GM12865 (cell line): ENCODE results near the gene SEC62.

Experiments
- DNase-seq: peaks from one replicate; pipeline ENCODE4 v3.0.0; 2010; ENCODE audit warnings: low read depth
- H3K4me3 ChIP-seq: 2 replicates; pipeline ENCODE4 v1.5.1; 2011; ENCODE audit warnings: mild to moderate bottlenecking, low read depth, low read length, control low read depth
- TF ChIP-seq, protein P1 (sequence below): IDR thresholded peaks from 2 replicates; pipeline ENCODE4 v1.5.1; 2011; ENCODE audit warnings: low read length, control low read depth, low read depth, inconsistent platforms; ENCODE audit not compliant: insufficient read depth; ENCODE audit errors: missing control alignments

The SEC62 gene

DNA sequence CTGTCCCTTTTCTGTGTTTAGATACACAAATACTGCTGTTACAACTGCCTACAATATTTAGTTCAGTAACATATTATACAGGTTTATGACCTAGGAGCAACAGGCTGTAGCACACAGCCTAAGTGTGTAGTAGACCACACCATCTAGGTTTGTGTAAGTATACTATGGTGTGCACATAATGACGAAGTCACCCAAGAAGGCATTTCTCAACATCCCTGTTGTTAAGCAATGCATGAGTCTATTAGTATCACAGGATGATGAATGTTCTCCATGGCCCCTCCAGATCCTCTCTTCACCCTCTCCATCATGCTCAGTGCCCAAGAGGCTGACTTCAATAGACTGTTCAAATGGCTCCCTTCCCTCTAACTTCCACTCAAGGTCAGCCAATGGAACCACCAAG lies 14.6 kb upstream of the SEC62 start:
- no peak overlapping the region for H3K4me3 ChIP-seq
- DNase-seq, result no peak

DNA sequence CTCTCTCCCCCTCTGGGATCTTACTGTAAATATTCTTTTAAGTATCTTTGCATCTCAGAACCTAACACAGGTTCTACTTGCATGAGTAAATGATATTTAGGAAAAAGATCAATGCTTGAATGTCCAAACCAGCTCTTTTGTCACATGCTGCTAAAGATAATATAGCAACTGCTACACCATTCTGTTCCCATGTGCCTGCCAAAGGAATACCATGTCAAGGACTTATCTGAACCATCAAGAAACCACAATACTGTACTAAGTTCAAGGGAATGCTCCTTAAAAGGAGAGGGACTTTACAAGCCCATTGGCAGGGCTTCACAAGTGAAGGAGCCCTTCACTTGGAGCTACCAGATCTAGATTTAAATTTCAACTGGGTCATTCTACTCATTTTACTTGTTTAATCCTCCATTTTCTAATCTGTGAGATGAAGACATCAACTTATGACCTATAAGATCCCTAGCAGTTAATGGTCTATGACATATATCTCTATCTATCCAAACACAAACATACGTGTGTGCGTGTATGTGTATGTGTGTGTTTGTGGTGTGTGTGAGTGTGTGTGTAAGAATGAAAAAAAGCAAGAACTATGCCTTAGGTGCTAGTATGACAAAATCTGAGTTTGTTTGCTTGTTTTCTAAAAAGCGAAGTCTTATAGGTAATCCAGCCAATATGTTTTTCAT lies 13.0 kb upstream of the SEC62 start:
- H3K4me3 ChIP-seq, result peak overlapping the region; percentile 23; the same call in 1 of the 2 replicates

More for the DNA sequence above, 14.6 kb upstream of the SEC62 start:
- TF ChIP-seq, protein P1, sequence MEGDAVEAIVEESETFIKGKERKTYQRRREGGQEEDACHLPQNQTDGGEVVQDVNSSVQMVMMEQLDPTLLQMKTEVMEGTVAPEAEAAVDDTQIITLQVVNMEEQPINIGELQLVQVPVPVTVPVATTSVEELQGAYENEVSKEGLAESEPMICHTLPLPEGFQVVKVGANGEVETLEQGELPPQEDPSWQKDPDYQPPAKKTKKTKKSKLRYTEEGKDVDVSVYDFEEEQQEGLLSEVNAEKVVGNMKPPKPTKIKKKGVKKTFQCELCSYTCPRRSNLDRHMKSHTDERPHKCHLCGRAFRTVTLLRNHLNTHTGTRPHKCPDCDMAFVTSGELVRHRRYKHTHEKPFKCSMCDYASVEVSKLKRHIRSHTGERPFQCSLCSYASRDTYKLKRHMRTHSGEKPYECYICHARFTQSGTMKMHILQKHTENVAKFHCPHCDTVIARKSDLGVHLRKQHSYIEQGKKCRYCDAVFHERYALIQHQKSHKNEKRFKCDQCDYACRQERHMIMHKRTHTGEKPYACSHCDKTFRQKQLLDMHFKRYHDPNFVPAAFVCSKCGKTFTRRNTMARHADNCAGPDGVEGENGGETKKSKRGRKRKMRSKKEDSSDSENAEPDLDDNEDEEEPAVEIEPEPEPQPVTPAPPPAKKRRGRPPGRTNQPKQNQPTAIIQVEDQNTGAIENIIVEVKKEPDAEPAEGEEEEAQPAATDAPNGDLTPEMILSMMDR, result no peak

DNA sequence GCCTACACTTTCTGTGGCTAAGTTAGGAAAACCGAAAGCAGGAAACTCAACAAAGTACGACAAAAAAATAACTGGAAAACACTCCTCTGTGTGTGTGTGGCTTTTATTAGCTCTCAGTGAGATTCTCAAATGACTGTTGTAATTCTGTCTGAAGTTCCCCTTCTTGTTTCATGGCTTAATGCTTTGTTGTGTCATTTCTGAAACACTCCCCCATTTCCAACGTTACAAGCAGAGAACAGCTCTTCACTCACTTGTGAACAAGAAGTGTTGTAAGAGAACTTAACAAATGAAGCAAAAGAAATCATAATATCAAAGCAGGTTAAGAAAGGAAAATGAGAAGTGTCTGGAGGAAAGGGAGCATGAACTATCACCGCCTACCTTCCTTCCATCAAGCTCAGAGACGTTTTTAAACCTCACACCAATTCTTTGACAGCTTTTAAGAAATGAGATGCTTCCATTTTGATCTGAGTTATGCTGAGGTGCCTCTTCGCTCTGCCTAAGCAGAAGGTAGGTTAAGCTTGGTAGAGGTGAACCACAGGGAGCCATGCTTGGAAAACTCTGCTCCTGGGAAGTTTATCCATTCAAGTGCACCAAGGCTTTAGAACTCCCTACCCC lies 12.4 kb upstream of the SEC62 start:
- TF ChIP-seq, protein P1, result no peak
- DNase-seq, result peak; percentile 84
- H3K4me3 ChIP-seq, result peak overlapping the region; percentile 27

More for the DNA sequence above, 13.0 kb upstream of the SEC62 start:
- no peak for DNase-seq
- TF ChIP-seq, protein P1, result no peak

DNA sequence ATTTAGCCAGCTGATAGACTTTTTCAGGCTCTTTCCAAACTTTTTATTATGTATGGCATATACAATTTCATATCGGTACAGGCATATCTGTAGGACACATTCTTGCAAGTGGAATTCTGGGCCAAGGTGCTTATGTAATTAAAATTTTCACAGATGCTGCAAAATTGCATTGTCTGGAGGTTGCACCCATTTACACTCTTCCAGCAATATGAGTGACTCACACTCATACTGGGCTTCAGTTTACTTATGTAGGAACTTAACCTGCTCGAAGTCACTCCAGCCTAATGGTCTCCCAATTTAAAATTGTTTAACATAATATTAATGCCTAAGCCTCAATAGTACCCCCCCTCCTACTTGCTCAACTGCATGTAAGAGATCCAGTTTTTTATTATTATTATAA lies 11.2 kb upstream of the SEC62 start:
- DNase-seq, result no peak
- TF ChIP-seq, protein P1, result no peak
- H3K4me3 ChIP-seq, result no peak overlapping the region

DNA sequence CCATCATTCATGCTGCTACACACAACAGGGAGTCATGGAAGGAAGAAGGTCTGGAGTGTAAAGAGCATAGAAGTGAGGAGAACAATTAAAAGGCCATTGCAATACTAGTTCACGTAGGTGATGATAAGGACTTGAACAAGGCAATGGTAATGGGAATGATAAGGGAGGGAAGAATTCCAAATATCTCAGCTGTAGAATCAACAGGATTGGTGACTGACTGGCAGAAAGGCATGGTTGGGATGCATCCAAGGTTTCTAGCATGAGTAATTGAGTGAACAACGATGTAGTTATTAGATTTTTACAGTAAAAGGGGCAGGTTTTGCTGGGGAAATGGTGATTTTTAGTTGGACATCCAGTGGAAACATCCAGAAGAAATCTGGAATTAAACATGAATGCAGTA lies 2.4 kb upstream of the SEC62 start:
- TF ChIP-seq, protein P1, result no peak
- no peak for DNase-seq
- H3K4me3 ChIP-seq, result no peak overlapping the region

DNA sequence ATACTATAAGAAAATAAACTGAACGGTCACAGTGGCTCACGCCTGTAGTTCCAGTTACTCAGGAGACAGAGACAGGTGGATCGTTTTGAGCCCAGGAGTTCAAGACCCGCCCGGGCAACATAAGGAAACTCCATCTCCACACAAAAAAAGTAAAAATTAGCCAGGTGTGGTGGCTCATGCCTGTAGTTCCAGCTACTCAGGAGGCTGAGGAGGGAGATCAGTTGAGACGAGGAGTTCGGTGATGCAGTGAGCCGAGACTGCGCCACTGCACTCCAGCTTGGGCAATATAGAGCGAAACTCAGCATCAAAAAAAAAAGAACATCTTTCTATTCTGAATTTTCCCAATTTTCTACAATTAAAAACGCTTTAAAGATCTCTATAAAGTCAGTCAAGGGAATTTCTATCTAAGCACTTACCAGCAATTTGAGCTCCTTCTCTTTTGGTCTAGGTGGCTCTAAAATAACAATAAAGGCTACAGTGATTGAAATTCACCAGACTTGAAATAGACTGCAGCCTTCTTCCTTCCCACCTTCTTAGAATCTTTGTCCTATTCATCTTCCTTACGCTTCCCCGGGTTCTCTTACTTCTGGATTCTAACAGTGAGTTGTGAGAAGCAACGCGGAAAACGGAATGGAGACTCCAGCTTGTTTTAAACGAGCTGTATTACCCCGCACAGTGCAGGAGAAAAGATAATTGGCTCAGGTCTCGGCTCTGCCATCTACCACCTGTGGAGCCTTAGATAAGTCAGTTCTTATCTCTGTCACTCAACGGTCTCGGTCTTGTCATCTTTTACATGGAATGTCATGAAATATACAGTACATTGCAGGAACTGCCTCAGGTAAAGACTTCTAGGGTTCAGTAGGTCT lies 812 bp upstream of the SEC62 start:
- peak overlapping the region; percentile 90 for H3K4me3 ChIP-seq
- TF ChIP-seq, protein P1, result no peak
- DNase-seq, result peak; percentile 42
